HepG2 (cell line): ENCODE data around the gene MAP2K2. TPM values are rescaled to one million over a fixed set of nuclear protein-coding genes. Genes with fewer than 3 reads are reported as not detected.

Experiments
- GABPA ChIP-seq, 2 experiments: IDR thresholded peaks; 2 replicates each; pipeline ENCODE4 v1.6.1; 2011 to 2016; ENCODE audit warnings: low read depth in 2 of 2, low read length in 1 of 2, missing biosample characterization in 1 of 2, missing genetic modification characterization in 1 of 2
- HES4 ChIP-seq: sonication (generic); formaldehyde crosslinking; IDR thresholded peaks from 2 replicates; pipeline ENCODE4 v1.9.0; 2021; ENCODE audit warnings: mild to moderate bottlenecking, missing genetic modification reagents, borderline replicate concordance
- HOXD1 ChIP-seq: sonication (generic); formaldehyde crosslinking; IDR thresholded peaks from 2 replicates; pipeline ENCODE4 v1.5.0; 2020; ENCODE audit warnings: missing genetic modification reagents
- ISL2 ChIP-seq: sonication (generic); formaldehyde crosslinking; IDR thresholded peaks from 2 replicates; pipeline ENCODE4 v1.5.0; 2020; ENCODE audit warnings: missing genetic modification reagents
- KLF12 ChIP-seq: sonication (generic); formaldehyde crosslinking; IDR thresholded peaks from 2 replicates; pipeline ENCODE4 v1.4.0; 2020; ENCODE audit warnings: missing genetic modification reagents, borderline replicate concordance
- KLF9 ChIP-seq: IDR thresholded peaks from 2 replicates; pipeline ENCODE4 v1.6.1; 2016; ENCODE audit warnings: low read depth
- SOX6 ChIP-seq, 2 experiments: fragments of 450-650 bp in 1 of 2; sonication (generic) in 1 of 2; formaldehyde crosslinking in 1 of 2; IDR thresholded peaks; 2 replicates each; pipeline versions ENCODE4 v1.4.0 to v1.6.1; 2017 to 2020; ENCODE audit warnings: antibody characterized with exemption in 1 of 2, mild to moderate bottlenecking in 1 of 2, missing genetic modification reagents in 1 of 2
- TAF15 ChIP-seq: fragments of 200-400 bp; formaldehyde crosslinking; IDR thresholded peaks from one replicate; pipeline ENCODE4 v1.6.1; 2018; ENCODE audit warnings: mild to moderate bottlenecking, low read depth, low read length; ENCODE audit not compliant: poor library complexity, severe bottlenecking
- TEAD3 ChIP-seq: optimal IDR thresholded peaks from 2 replicates; pipeline ENCODE3; 2016; ENCODE audit warnings: borderline replicate concordance
- THAP11 ChIP-seq: IDR thresholded peaks from 2 replicates; pipeline ENCODE4 v1.6.1; 2016; ENCODE audit warnings: missing biosample characterization, missing genetic modification reagents
- ZFP36L2 ChIP-seq: sonication (generic); formaldehyde crosslinking; IDR thresholded peaks from 2 replicates; pipeline ENCODE4 v1.4.0; 2020; ENCODE audit warnings: missing genetic modification reagents
- polyA plus RNA-seq, 8 experiments: library from polyadenylated mRNA; depleted of rRNA in 3 of 8; stranded (reverse) in 7 of 8; unstranded in 1 of 8; fragments of >200 nt; fragmentation: Illumina TruSeq in 4 of 8; extraction: Trizol in 4 of 8; gene quantifications; 2 replicates each; pipeline versions ENCODE4 v1.2.1 to v1.2.3, GENCODE V29; 2011 to 2016; ENCODE audit warnings: low read depth in 4 of 8, missing spikeins in 1 of 8, mixed read lengths in 1 of 8; ENCODE audit not compliant: insufficient read depth in 1 of 8
- total RNA-seq, 5 experiments: library from RNA; depleted of rRNA; stranded (reverse); fragments of >200 nt; fragmentation: Illumina TruSeq; extraction: Trizol; gene quantifications; 2 replicates each; pipeline ENCODE4 v1.2.3, GENCODE V29; 2016; ENCODE audit warnings: low read depth in 1 of 5
- TF ChIP-seq, protein P1 (sequence below), 2 experiments: sonication (generic) in 1 of 2; formaldehyde crosslinking in 1 of 2; IDR thresholded peaks; 2 replicates each; pipeline versions ENCODE4 v1.5.1 to v1.6.1; 2011 to 2020; ENCODE audit warnings: borderline replicate concordance in 1 of 2, low read depth in 1 of 2, low read length in 1 of 2, mild to moderate bottlenecking in 1 of 2, missing genetic modification reagents in 1 of 2, moderate library complexity in 1 of 2
- TF ChIP-seq, protein P2 (sequence below): sonication (generic); formaldehyde crosslinking; IDR thresholded peaks from 2 replicates; pipeline ENCODE4 v1.5.0; 2020; ENCODE audit warnings: mild to moderate bottlenecking, low read depth, missing genetic modification reagents, borderline replicate concordance
- TF ChIP-seq, protein P3 (sequence below): sonication (generic); formaldehyde crosslinking; conservative IDR thresholded peaks from 2 replicates; pipeline ENCODE4 v1.4.0; 2020; ENCODE audit warnings: missing genetic modification reagents
- TF ChIP-seq, protein P4 (sequence below): fragments of 450-650 bp; IDR thresholded peaks from 2 replicates; pipeline ENCODE4 v1.6.1; 2016
- TF ChIP-seq, protein P5 (sequence below): sonication (generic); formaldehyde crosslinking; IDR thresholded peaks from 2 replicates; pipeline ENCODE4 v1.4.0; 2020; ENCODE audit warnings: mild to moderate bottlenecking, missing genetic modification reagents
- TF ChIP-seq, protein P6 (sequence below): sonication (generic); formaldehyde crosslinking; IDR thresholded peaks from 2 replicates; pipeline ENCODE4 v1.4.0; 2020; ENCODE audit warnings: mild to moderate bottlenecking, low read depth, missing genetic modification reagents

The MAP2K2 gene
- total and polyA plus RNA-seq, 2 of the 13 experiments (the other 11 are each of a cell fraction or from before 2014, with no cell fraction given) = 70.3 to 80.9 TPM

DNA sequence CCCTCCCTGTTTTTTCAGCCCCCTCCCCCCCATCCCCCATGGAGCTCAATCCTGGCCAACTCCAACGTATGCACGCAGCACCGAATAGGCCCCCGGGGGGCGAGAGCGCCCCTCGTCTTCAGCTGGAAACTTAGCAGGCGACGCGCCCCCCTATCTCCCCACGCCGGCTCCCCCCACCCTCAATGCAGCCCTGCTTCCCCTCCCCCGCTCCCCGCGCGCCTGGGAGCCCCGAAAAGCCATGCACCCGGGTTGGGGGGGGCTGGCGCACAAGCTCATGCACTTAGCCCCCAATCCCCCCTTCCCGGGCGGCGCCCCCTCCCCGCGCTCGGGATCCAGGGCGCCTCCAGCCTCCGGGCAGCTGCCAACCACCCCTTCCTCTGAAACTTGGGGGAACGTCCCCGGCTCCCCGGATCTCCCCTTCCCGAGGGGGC lies 57.7 kb downstream of the MAP2K2 start (continued):
- TF ChIP-seq SOX6 (IDR thresholded peaks at IDR 0.05) (no peak), SOX6 (CRISPR knock-in tag; IDR thresholded peaks at IDR 0.05) (no peak), ISL2 (CRISPR knock-in tag) (0 out of 2 replicates have a peak, but pooled peaks have one; percentile 10), ZFP36L2 (CRISPR knock-in tag) (no peak), HOXD1 (no peak), GABPA (IDR thresholded peaks at IDR 0.05; ENCODE audit: low read depth, low read length) (no peak), GABPA (CRISPR knock-in tag; IDR thresholded peaks at IDR 0.05; ENCODE audit: low read depth) (no peak), TAF15 (no peak), TEAD3 (CRISPR knock-in tag) (no peak), THAP11 (CRISPR knock-in tag) (no peak), HES4 (CRISPR knock-in tag) (no peak), KLF12 (CRISPR knock-in tag) (peak; percentile 6; the same call in 1 of the 2 replicates), KLF9 (no peak)
- TF ChIP-seq, protein P1, sequence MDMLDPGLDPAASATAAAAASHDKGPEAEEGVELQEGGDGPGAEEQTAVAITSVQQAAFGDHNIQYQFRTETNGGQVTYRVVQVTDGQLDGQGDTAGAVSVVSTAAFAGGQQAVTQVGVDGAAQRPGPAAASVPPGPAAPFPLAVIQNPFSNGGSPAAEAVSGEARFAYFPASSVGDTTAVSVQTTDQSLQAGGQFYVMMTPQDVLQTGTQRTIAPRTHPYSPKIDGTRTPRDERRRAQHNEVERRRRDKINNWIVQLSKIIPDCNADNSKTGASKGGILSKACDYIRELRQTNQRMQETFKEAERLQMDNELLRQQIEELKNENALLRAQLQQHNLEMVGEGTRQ (IDR thresholded peaks at IDR 0.05; ENCODE audit: low read depth, low read length) = no peak
- TF ChIP-seq, protein P1 (CRISPR knock-in tag; IDR thresholded peaks at IDR 0.05; ENCODE audit: borderline replicate concordance) = no peak
- TF ChIP-seq, protein P2, sequence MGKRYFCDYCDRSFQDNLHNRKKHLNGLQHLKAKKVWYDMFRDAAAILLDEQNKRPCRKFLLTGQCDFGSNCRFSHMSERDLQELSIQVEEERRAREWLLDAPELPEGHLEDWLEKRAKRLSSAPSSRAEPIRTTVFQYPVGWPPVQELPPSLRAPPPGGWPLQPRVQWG (CRISPR knock-in tag) = no peak
- TF ChIP-seq, protein P3, sequence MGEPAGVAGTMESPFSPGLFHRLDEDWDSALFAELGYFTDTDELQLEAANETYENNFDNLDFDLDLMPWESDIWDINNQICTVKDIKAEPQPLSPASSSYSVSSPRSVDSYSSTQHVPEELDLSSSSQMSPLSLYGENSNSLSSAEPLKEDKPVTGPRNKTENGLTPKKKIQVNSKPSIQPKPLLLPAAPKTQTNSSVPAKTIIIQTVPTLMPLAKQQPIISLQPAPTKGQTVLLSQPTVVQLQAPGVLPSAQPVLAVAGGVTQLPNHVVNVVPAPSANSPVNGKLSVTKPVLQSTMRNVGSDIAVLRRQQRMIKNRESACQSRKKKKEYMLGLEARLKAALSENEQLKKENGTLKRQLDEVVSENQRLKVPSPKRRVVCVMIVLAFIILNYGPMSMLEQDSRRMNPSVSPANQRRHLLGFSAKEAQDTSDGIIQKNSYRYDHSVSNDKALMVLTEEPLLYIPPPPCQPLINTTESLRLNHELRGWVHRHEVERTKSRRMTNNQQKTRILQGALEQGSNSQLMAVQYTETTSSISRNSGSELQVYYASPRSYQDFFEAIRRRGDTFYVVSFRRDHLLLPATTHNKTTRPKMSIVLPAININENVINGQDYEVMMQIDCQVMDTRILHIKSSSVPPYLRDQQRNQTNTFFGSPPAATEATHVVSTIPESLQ (CRISPR knock-in tag) = no peak
- TF ChIP-seq, protein P4, sequence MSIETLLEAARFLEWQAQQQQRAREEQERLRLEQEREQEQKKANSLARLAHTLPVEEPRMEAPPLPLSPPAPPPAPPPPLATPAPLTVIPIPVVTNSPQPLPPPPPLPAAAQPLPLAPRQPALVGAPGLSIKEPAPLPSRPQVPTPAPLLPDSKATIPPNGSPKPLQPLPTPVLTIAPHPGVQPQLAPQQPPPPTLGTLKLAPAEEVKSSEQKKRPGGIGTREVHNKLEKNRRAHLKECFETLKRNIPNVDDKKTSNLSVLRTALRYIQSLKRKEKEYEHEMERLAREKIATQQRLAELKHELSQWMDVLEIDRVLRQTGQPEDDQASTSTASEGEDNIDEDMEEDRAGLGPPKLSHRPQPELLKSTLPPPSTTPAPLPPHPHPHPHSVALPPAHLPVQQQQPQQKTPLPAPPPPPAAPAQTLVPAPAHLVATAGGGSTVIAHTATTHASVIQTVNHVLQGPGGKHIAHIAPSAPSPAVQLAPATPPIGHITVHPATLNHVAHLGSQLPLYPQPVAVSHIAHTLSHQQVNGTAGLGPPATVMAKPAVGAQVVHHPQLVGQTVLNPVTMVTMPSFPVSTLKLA = no peak
- TF ChIP-seq, protein P5, sequence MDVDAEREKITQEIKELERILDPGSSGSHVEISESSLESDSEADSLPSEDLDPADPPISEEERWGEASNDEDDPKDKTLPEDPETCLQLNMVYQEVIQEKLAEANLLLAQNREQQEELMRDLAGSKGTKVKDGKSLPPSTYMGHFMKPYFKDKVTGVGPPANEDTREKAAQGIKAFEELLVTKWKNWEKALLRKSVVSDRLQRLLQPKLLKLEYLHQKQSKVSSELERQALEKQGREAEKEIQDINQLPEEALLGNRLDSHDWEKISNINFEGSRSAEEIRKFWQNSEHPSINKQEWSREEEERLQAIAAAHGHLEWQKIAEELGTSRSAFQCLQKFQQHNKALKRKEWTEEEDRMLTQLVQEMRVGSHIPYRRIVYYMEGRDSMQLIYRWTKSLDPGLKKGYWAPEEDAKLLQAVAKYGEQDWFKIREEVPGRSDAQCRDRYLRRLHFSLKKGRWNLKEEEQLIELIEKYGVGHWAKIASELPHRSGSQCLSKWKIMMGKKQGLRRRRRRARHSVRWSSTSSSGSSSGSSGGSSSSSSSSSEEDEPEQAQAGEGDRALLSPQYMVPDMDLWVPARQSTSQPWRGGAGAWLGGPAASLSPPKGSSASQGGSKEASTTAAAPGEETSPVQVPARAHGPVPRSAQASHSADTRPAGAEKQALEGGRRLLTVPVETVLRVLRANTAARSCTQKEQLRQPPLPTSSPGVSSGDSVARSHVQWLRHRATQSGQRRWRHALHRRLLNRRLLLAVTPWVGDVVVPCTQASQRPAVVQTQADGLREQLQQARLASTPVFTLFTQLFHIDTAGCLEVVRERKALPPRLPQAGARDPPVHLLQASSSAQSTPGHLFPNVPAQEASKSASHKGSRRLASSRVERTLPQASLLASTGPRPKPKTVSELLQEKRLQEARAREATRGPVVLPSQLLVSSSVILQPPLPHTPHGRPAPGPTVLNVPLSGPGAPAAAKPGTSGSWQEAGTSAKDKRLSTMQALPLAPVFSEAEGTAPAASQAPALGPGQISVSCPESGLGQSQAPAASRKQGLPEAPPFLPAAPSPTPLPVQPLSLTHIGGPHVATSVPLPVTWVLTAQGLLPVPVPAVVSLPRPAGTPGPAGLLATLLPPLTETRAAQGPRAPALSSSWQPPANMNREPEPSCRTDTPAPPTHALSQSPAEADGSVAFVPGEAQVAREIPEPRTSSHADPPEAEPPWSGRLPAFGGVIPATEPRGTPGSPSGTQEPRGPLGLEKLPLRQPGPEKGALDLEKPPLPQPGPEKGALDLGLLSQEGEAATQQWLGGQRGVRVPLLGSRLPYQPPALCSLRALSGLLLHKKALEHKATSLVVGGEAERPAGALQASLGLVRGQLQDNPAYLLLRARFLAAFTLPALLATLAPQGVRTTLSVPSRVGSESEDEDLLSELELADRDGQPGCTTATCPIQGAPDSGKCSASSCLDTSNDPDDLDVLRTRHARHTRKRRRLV (CRISPR knock-in tag) = no peak
- TF ChIP-seq, protein P6, sequence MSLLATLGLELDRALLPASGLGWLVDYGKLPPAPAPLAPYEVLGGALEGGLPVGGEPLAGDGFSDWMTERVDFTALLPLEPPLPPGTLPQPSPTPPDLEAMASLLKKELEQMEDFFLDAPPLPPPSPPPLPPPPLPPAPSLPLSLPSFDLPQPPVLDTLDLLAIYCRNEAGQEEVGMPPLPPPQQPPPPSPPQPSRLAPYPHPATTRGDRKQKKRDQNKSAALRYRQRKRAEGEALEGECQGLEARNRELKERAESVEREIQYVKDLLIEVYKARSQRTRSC = no peak
